ENCODE measurements around the gene RINL. TPM values are rescaled to one million over a fixed set of nuclear protein-coding genes. Genes with fewer than 3 reads are reported as not detected.

The RINL gene
- total RNA-seq, 4 donors from 2014 or later: 6.4 to 18.7 (median 13.5) TPM

GRCh38 chr19:38841787-38842438 lies 36.2 kb downstream of the RINL start:
- peaks cover 0 to 2% of the 10 kb centered on the region in 2 donors for H3K4me1 ChIP-seq
- no peaks in the 10 kb centered on the region for H3K27me3 ChIP-seq
- intact Hi-C loops (cut with DNase I): no loop called here
- H3K4me3 ChIP-seq (replicated peaks in 1 of 3): no peak overlapping the region
- TF ChIP-seq CTCF (IDR thresholded peaks at IDR 0.05) (no peak), POLR2A (IDR thresholded peaks at IDR 0.05) (no peak)
- no peak for DNase-seq
- H3K27ac ChIP-seq: no peak overlapping the region
- 91 to 94% methylated on average over 19 of the region's 19 CpGs for WGBS, 2 donors
- peaks cover 100% of the 10 kb centered on the region in 2 donors for H3K36me3 ChIP-seq
- no peaks in the 10 kb centered on the region for H3K9me3 ChIP-seq

GRCh38 chr19:38841180-38841766 lies 36.8 kb downstream of the RINL start:
- Histone ChIP-seq H3K9me3 (no peaks in the 10 kb centered on the region), H3K36me3 (peaks cover 99% of the 10 kb centered on the region in 2 donors), H3K4me3 (replicated peaks in 1 of 3) (no peak overlapping the region), H3K4me1 (no peaks in the 10 kb centered on the region), H3K27ac (no peak overlapping the region), H3K27me3 (no peaks in the 10 kb centered on the region)
- DNase-seq: no peak
- intact Hi-C loops (cut with DNase I): no loop called here
- TF ChIP-seq CTCF (IDR thresholded peaks at IDR 0.05): no peak
- TF ChIP-seq POLR2A (IDR thresholded peaks at IDR 0.05): no peak
- WGBS, 2 donors: 94 to 95% methylated on average over 12 of the region's 12 CpGs

GRCh38 chr19:38840583-38840968 lies 37.5 kb downstream of the RINL start:
- H3K36me3 ChIP-seq: peaks cover 99% of the 10 kb centered on the region in 2 donors
- WGBS, 2 donors: 90 to 95% methylated on average over 3 to 5 of the region's 5 CpGs
- H3K27me3 ChIP-seq: no peaks in the 10 kb centered on the region
- no peaks in the 10 kb centered on the region for H3K9me3 ChIP-seq
- no peak overlapping the region for H3K27ac ChIP-seq
- H3K4me1 ChIP-seq: no peaks in the 10 kb centered on the region
- intact Hi-C loops (cut with DNase I): no loop called here
- H3K4me3 ChIP-seq (replicated peaks in 1 of 3): no peak overlapping the region
- no peak for DNase-seq
- TF ChIP-seq POLR2A (IDR thresholded peaks at IDR 0.05): no peak
- TF ChIP-seq CTCF (IDR thresholded peaks at IDR 0.05): no peak

GRCh38 chr19:38839816-38840582 lies 38.1 kb downstream of the RINL start:
- Histone ChIP-seq H3K27ac (no peak overlapping the region), H3K9me3 (no peaks in the 10 kb centered on the region), H3K4me1 (no peaks in the 10 kb centered on the region), H3K4me3 (replicated peaks in 1 of 3) (no peak overlapping the region), H3K36me3 (peaks cover 94 to 97% of the 10 kb centered on the region in 2 donors), H3K27me3 (no peaks in the 10 kb centered on the region)
- intact Hi-C loops (cut with DNase I): no loop called here
- WGBS, 2 donors: 91 to 93% methylated on average over 19 to 27 of the region's 28 CpGs
- DNase-seq: no peak
- TF ChIP-seq CTCF (IDR thresholded peaks at IDR 0.05) (no peak), POLR2A (IDR thresholded peaks at IDR 0.05) (no peak)
